ENCODE measurements around the gene UNC5C. TPM values are rescaled to one million over a fixed set of nuclear protein-coding genes. Genes with fewer than 3 reads are reported as not detected.

Gene UNC5C
- total RNA-seq, 4 donors from 2014 or later: 1.2 to 5.0 (median 3.0) TPM

GRCh38 chr4:95462921-95463320 is 85.9 kb downstream of the UNC5C start:
- 82 to 85% methylated on average over 8 of the region's 8 CpGs for WGBS, 2 donors

GRCh38 chr4:95457353-95457752 is 91.4 kb downstream of the UNC5C start:
- Histone ChIP-seq H3K27ac (no peak overlapping the region), H3K4me1 (no peaks in the 10 kb centered on the region), H3K4me3 (no peak overlapping the region), H3K36me3 (no peaks in the 10 kb centered on the region), H3K9me3 (no peaks in the 10 kb centered on the region), H3K27me3 (no peaks in the 10 kb centered on the region)
- no peak for DNase-seq (ENCODE audit: low spot score in 2 of 2)
- no peak for TF ChIP-seq CTCF (IDR thresholded peaks at IDR 0.05)
- TF ChIP-seq EP300 (IDR thresholded peaks at IDR 0.05): no peak
- TF ChIP-seq POLR2A (IDR thresholded peaks at IDR 0.05): no peak
- 68 to 71% methylated on average over 4 of the region's 4 CpGs for WGBS, 2 donors

More at GRCh38 chr4:95462921-95463320, 85.9 kb downstream of the UNC5C start:
- H3K36me3 ChIP-seq: no peaks in the 10 kb centered on the region
- no peaks in the 10 kb centered on the region for H3K4me1 ChIP-seq
- H3K27ac ChIP-seq: no peak overlapping the region
- TF ChIP-seq POLR2A (IDR thresholded peaks at IDR 0.05) (no peak), EP300 (IDR thresholded peaks at IDR 0.05) (no peak), CTCF (IDR thresholded peaks at IDR 0.05) (no peak)
- DNase-seq (ENCODE audit: low spot score in 2 of 2): no peak
- no peaks in the 10 kb centered on the region for H3K9me3 ChIP-seq
- H3K4me3 ChIP-seq: no peak overlapping the region
- H3K27me3 ChIP-seq: no peaks in the 10 kb centered on the region

GRCh38 chr4:95450294-95450693 is 98.5 kb downstream of the UNC5C start:
- no peak for TF ChIP-seq CTCF (IDR thresholded peaks at IDR 0.05)
- TF ChIP-seq POLR2A (IDR thresholded peaks at IDR 0.05): no peak
- no peak for TF ChIP-seq EP300 (IDR thresholded peaks at IDR 0.05)
- Histone ChIP-seq H3K4me3 (no peak overlapping the region), H3K4me1 (peaks cover 0 to 8% (median 0%) of the 10 kb centered on the region in 4 donors), H3K9me3 (no peaks in the 10 kb centered on the region), H3K27ac (no peak overlapping the region), H3K27me3 (no peaks in the 10 kb centered on the region), H3K36me3 (no peaks in the 10 kb centered on the region)
- 70 to 91% methylated on average over 2 of the region's 2 CpGs for WGBS, 2 donors
- no peak for DNase-seq (ENCODE audit: low spot score in 2 of 2)

- TF ChIP-seq CTCF (IDR thresholded peaks at IDR 0.05): no peak
- TF ChIP-seq POLR2A (IDR thresholded peaks at IDR 0.05): no peak
- TF ChIP-seq EP300 (IDR thresholded peaks at IDR 0.05): no peak
- Histone ChIP-seq H3K36me3 (no peaks in the 10 kb centered on the region), H3K4me1 (peaks cover 0 to 8% (median 0%) of the 10 kb centered on the region in 4 donors), H3K9me3 (no peaks in the 10 kb centered on the region), H3K27ac (no peak overlapping the region), H3K27me3 (no peaks in the 10 kb centered on the region), H3K4me3 (no peak overlapping the region)
- WGBS, 2 donors: 93 to 96% methylated on average over 4 of the region's 4 CpGs
- DNase-seq (ENCODE audit: low spot score in 2 of 2): no peak
Observed at GRCh38 chr4:95446173-95446572, 102.6 kb downstream of the UNC5C start.

GRCh38 chr4:95445251-95445650 is 103.5 kb downstream of the UNC5C start:
- peaks cover 0 to 7% (median 0%) of the 10 kb centered on the region in 4 donors for H3K4me1 ChIP-seq
- no peak overlapping the region for H3K4me3 ChIP-seq
- no peaks in the 10 kb centered on the region for H3K36me3 ChIP-seq
- 92 to 95% methylated on average over 5 of the region's 5 CpGs for WGBS, 2 donors
- TF ChIP-seq POLR2A (IDR thresholded peaks at IDR 0.05) (no peak), EP300 (IDR thresholded peaks at IDR 0.05) (no peak), CTCF (IDR thresholded peaks at IDR 0.05) (no peak)
- no peaks in the 10 kb centered on the region for H3K9me3 ChIP-seq
- H3K27me3 ChIP-seq: no peaks in the 10 kb centered on the region
- no peak for DNase-seq (ENCODE audit: low spot score in 2 of 2)
- H3K27ac ChIP-seq: no peak overlapping the region

All from tibial nerve (tissue), 4 donors.